DMS79 (cell line): ENCODE data around the gene KMT5C.

ENCODE experiments used
- DNase-seq: peaks from one replicate; lab custom pipeline; 2025; lab: John Stamatoyannopoulos, UW

KMT5C gene

DNA sequence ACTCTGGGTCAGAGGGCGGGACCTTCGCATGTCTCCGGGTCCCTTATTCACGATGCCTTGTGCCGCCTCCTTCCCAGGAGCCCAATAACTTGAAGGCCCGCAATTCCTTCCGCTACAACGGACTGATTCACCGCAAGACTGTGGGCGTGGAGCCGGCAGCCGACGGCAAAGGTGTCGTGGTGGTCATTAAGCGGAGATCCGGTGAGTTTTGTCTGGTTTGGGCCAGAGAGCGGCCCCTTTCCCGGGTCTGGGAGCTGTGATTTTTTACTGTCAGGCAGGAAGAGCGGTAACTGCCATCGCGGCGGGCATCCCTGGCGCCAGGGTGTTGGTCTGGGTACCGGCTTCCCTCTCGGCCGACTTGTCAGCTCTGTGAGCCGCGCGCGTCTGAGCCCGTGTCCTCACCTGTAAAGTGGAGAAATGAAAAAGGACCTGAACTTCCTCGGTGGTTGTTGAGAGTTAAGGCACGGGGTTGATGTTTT is 46.9 kb downstream of the KMT5C start:
- DNase-seq, result no peak

DNA sequence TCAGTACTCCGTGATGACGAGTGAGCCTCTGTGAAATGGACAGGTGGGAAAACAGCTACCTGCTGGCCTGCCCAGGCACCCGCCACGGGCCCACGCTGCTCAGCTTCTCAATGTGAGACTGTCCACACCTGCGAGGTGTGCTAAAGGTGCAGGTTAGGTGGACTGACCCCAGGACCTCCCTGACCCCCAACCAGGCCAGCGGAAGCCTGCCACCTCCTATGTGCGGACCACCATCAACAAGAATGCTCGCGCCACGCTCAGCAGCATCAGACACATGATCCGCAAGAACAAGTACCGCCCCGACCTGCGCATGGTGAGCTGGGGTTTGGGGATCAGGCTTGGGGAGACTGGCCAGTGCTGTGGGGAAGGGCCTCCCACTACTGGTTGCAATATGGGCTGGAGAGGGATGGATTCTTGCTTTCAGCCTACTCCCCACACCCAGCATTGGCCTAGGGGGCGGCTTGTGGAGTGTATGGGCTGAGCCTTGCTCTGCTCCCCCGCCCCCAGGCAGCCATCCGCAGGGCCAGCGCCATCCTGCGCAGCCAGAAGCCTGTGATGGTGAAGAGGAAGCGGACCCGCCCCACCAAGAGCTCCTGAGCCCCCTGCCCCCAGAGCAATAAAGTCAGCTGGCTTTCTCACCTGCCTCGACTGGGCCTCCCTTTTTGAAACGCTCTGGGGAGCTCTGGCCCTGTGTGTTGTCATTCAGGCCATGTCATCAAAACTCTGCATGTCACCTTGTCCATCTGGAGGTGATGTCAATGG is 48.2 kb downstream of the KMT5C start:
- no peak for DNase-seq

DNA sequence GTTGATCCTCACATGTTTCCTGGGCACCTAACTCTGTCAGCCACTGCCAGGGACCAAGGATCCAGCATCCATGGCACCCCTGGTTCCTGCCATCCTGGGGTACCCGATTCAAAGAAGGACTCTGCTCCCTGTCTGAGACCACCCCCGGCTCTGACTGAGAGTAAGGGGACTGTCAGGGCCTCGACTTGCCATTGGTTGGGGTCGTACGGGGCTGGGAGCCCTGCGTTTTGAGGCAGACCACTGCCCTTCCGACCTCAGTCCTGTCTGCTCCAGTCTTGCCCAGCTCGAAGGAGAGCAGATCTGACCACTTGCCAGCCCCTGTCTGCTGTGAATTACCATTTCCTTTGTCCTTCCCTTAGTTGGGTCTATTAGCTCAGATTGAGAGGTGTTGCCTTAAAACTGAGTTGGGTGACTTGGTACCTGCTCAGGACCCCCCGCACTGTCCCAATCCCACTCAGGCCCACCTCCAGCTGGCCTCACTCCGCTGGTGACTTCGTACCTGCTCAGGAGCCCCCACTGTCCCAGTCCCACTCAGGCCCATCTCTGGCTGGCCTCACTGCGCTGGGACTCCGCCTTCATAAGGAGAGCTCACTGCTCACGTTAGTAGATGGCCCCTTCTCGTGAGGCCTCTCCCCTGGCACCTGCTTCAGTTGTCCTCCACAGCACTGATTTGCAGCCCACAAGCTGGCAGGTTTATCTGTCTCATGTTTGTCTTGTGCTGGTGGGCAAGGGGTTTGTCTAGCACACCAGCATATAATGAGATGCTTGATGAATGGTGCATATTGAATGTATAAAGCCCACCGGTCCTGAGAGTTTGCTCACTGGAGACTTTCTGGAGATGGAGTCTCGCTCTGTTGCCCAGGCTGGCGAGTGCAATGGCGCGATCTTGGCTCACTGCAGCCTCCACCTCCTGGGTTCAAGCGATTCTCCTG is 50.0 kb downstream of the KMT5C start:
- no peak for DNase-seq

DNA sequence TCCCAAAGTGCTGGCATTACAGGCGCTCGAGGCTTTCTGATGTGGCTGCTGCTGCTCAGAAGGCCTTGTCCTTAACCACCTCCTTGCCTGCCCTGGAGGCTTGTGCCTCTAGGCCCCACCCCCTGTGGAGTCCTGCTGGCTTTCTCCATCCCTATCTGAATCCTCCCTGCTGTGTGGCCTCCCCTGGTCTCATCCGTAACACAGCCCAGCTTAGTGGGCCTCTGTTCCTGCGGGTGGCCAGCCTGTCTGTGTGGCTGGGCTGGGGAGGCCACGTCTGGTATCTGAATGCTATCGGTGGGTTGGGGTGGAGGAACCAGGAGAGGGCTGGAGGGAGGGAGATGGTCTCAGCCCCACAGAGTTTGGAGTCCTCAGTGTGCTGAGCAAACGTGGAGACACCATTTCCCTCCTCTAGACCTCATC is 50.8 kb downstream of the KMT5C start:
- no peak for DNase-seq

DNA sequence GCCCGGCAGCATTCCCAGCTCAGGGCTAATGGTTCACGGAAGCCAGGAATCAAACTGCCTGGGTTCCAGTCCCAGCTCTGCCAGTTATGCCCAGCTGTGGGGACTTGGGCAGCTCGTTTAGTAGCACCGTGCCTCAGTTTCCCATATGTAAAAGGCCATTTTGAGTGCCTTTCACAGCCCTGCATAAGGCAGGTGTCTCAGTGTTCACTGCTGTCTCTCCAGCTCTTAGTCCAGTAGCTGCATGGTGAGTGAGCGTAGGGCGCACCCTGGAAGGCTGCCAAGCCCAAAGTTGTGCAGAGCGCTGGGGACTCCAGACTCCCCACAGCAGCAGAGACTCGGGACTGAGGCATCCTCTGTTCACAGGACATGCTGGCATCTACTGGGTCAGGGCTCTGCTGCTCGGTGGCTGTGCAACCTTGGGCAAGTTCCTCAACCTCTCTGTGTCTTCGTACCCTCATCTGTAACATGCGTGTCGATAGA is 51.6 kb downstream of the KMT5C start:
- DNase-seq, result no peak

DNA sequence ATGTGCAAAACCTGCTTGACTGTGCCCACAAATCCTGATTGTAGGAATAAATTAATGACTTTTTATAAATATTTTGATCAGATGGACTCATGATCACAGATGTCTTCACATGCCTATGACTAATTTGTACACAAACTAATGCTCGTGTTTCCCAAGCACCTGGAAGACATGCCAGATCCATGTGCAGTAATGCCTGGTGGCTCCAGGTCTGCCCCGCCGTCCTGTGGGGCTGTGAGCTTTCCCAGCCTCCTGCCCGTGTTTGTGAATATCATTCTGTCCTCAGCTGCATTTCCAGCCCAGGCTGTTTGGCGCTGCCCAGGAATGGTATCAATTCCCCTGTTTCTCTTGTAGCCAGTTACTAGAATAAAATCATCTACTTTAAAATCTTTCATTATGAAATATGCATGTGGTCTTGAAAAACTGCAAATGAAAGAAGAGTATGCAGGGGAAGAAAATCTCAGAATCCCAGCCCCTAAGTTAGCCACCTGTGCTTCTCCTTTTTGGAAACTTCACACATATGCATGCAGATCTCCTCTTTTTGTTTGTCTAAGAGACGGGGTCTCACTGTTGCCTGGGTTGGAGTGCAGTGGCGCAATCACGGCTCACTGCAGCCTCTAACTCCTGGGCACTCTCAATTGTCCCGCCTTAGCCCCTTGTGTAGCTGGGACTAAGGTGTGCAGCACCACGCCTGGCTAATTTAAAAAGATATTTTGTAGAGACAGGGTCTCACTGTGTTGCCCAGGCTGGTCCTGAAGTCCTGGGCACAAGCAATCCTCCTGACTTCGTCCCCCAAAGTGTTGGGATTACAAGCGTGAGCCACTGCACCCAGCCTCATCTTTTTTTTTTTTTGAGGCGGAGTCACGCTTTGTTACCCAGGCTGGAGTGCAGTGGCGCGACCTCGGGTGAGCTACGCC is 52.3 kb downstream of the KMT5C start:
- DNase-seq, result no peak

DNA sequence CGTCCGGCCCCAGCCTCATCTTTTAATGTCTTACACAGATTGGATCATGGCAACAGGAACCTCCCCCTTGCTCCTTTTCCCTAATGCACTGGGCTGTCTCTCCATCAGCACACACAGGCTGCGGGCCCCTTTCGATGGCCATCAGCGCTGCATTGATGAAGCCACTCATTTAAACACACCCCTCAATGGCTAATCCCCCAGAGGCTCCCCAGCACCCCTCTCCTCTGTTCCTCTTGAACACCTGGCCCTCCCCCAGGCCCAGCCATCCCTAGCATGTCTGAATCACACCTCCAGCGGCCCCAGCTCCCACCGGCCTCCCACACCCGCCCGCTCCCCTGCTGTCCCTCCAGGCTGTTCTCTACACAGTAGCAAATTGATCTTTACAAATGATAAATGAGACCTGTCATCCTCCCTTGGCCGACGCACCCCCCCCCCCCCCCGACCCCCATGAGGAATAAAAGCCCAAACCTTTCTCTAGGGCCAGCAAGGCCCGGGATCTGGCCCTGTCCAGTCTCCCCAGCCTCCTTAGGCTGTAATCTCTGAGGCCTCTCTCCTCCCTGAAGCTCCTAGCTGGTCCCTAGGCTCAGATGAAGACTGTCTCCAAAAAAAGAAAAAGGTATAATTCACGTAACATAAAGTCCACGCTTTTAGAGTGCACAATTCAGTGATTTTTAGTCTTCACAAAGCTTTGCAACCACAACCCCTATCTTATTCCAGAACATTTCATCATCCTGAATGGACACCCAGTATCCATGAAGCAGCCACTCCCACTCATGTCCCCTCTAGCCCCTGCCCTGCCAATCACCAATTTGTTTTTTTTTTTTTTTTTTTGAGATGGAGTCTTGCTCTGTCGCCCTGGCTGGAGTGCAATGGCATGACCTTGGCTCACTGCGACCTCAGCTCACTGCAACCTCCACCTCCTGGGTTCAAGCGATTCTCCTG is 53.4 kb downstream of the KMT5C start:
- no peak for DNase-seq
